ENCODE measurements around the gene TTC28.
A peak's percentile ranks its signal among the peaks of the same experiment; 100 is the strongest.

TTC28 gene

DNA sequence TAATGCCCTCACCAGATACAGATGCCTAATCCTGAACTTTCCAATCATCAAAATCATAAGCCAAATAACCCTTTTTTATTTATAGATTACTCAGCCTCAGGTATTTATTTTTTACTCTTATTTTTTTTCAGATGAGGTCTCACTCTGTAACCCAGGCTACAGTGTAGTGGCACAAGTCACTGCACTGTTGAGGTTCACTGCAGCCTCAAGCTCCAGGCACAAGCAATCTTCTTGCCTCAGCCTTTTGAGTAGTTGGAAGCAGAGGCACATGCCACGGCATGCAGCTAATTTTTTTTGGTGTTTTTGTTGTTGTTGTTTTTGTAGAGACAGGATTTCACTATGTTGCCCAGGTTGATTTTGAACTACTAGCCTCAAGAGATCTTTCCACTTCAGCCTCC, 49.5 kb downstream of the TTC28 start:
- WGBS = no CpG with 5 or more reads among the region's 1 CpG

DNA sequence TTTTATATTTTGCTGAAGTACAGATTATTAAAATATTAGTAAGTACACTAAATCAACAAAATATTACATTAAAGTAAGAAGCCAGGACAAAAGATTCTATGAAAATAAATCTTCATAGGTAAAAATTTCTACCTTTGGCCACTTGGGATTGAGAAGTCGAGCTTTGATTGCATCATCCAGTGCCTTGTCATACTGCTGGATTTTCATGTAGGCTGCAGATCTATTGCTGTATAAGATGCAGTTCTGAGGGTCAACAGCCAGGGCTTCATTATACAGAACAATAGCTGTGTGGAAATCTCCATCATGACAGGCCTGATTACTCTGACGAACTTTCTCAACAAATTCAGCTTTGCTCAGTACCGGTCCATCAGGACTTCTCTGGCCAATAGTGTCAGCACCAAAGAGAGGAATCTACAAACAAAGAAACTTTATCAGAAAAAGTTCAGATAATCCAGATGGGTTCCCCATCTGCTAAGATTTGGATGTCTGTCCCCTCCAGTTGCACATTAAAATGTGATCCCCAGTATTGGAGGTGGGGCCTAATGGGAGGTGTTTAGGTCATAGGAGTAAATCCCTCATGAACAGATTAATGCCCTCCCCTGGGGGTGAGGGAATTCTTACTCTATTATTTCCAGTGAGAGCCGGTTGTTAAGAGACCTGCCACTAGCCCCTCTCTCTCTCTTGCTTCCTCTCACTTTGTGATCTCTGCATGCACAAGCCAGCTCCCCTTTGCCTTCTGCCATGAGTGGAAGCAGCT, 50.0 kb downstream of the TTC28 start:
- DNase-seq = no peak

More for the DNA sequence above, 49.5 kb downstream of the TTC28 start:
- H3K79me1 ChIP-seq (replicated peaks; ENCODE audit: low read length, poor library complexity, severe bottlenecking) = peaks cover 11% of the 10 kb centered on the region
- no peak for DNase-seq
- H2BK12ac ChIP-seq (ENCODE audit: low read length in 2 of 2) = no peak overlapping the region
- H2BK120ac ChIP-seq (ENCODE audit: low read depth, low read length) = no peak overlapping the region
- peaks cover 0 to 4% of the 10 kb centered on the region in 2 experiments for H3K36me3 ChIP-seq (ENCODE audit: control insufficient read depth in 1 of 2, insufficient read depth in 2 of 2, low read depth in 1 of 2, low read length in 2 of 2)
- H3K4ac ChIP-seq (ENCODE audit: low read depth in 1 of 2, low read length in 2 of 2) = no peak overlapping the region
- no peak overlapping the region for H2BK15ac ChIP-seq (ENCODE audit: low read depth, poor library complexity, severe bottlenecking)
- H3K27me3 ChIP-seq (ENCODE audit: control insufficient read depth in 1 of 2, insufficient read depth in 1 of 2, low read length in 2 of 2) = no peaks in the 10 kb centered on the region
- no peak overlapping the region for H3K27ac ChIP-seq (ENCODE audit: low read length, poor library complexity, severe bottlenecking)
- H3K9ac ChIP-seq (ENCODE audit: low read length) = no peak overlapping the region
- H3K23ac ChIP-seq (ENCODE audit: low read length in 2 of 2) = no peak overlapping the region
- no peak overlapping the region for H2AFZ ChIP-seq (ENCODE audit: low read depth, low read length)
- H4K91ac ChIP-seq (ENCODE audit: low read length) = no peak overlapping the region
- no peak overlapping the region for H3K14ac ChIP-seq (ENCODE audit: low read length in 2 of 2)
- no peak overlapping the region for H2AK5ac ChIP-seq (ENCODE audit: low read length, severe bottlenecking)
- no peak overlapping the region for H3K4me3 ChIP-seq (ENCODE audit: insufficient read depth in 1 of 2, low read depth in 1 of 2, low read length in 2 of 2)
- H4K8ac ChIP-seq (ENCODE audit: low read length) = no peak overlapping the region
- H3K18ac ChIP-seq (ENCODE audit: low read depth in 1 of 2, low read length in 2 of 2) = no peak overlapping the region
- no peaks in the 10 kb centered on the region for H3K4me1 ChIP-seq (ENCODE audit: control insufficient read depth, insufficient read depth, low read depth, low read length)
- H3K9me3 ChIP-seq (ENCODE audit: control insufficient read depth, low read length) = no peaks in the 10 kb centered on the region
- no peak overlapping the region for H2BK5ac ChIP-seq (ENCODE audit: low read depth, low read length, poor library complexity, severe bottlenecking)
- H3K4me2 ChIP-seq (ENCODE audit: low read length, poor library complexity, severe bottlenecking) = no peak overlapping the region

DNA sequence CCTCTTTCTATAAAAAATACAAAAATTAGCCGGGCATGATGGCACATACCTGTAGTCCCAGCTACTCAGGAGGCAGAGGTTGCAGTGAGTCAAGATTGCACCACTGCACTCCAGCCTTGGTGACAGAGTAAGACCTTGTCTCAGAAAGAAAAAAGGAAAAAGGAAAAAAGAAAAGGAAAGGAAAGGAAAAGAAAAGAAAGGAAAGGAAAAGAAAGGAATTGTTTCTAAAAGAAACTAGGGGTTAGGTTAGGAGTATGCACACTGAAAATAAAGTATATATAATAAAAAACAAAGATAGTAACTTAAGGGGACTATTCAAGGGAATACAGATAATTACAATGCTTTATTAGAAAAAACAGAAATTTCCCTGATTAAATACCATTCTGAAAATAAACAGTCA, 50.9 kb downstream of the TTC28 start:
- Histone ChIP-seq H3K36me3 (ENCODE audit: control insufficient read depth in 1 of 2, insufficient read depth in 2 of 2, low read depth in 1 of 2, low read length in 2 of 2) (peaks cover 0 to 4% of the 10 kb centered on the region in 2 experiments), H4K8ac (ENCODE audit: low read length) (no peak overlapping the region), H3K27me3 (ENCODE audit: control insufficient read depth in 1 of 2, insufficient read depth in 1 of 2, low read length in 2 of 2) (no peaks in the 10 kb centered on the region), H3K18ac (ENCODE audit: low read depth in 1 of 2, low read length in 2 of 2) (no peak overlapping the region), H3K14ac (ENCODE audit: low read length in 2 of 2) (no peak overlapping the region), H3K4ac (ENCODE audit: low read depth in 1 of 2, low read length in 2 of 2) (no peak overlapping the region), H2AK5ac (ENCODE audit: low read length, severe bottlenecking) (no peak overlapping the region), H3K23ac (ENCODE audit: low read length in 2 of 2) (no peak overlapping the region), H2AFZ (ENCODE audit: low read depth, low read length) (no peak overlapping the region), H2BK120ac (ENCODE audit: low read depth, low read length) (no peak overlapping the region), H3K4me2 (ENCODE audit: low read length, poor library complexity, severe bottlenecking) (no peak overlapping the region), H2BK12ac (ENCODE audit: low read length in 2 of 2) (no peak overlapping the region), H3K9me3 (ENCODE audit: control insufficient read depth, low read length) (no peaks in the 10 kb centered on the region), H3K4me1 (ENCODE audit: control insufficient read depth, insufficient read depth, low read depth, low read length) (no peaks in the 10 kb centered on the region), H4K91ac (ENCODE audit: low read length) (no peak overlapping the region), H3K9ac (ENCODE audit: low read length) (no peak overlapping the region), H3K27ac (ENCODE audit: low read length, poor library complexity, severe bottlenecking) (no peak overlapping the region), H2BK5ac (ENCODE audit: low read depth, low read length, poor library complexity, severe bottlenecking) (no peak overlapping the region), H2BK15ac (ENCODE audit: low read depth, poor library complexity, severe bottlenecking) (no peak overlapping the region), H3K79me1 (replicated peaks; ENCODE audit: low read length, poor library complexity, severe bottlenecking) (peaks cover 11% of the 10 kb centered on the region), H3K4me3 (ENCODE audit: insufficient read depth in 1 of 2, low read depth in 1 of 2, low read length in 2 of 2) (no peak overlapping the region)
- WGBS = 100% methylated on average over 1 of the region's 1 CpG
- no peak for DNase-seq

More for the DNA sequence above, 50.0 kb downstream of the TTC28 start:
- Histone ChIP-seq H2BK120ac (ENCODE audit: low read depth, low read length) (peak overlapping the region; percentile 27), H2BK15ac (ENCODE audit: low read depth, poor library complexity, severe bottlenecking) (no peak overlapping the region), H3K27me3 (ENCODE audit: control insufficient read depth in 1 of 2, insufficient read depth in 1 of 2, low read length in 2 of 2) (no peaks in the 10 kb centered on the region), H4K91ac (ENCODE audit: low read length) (no peak overlapping the region), H3K36me3 (ENCODE audit: control insufficient read depth in 1 of 2, insufficient read depth in 2 of 2, low read depth in 1 of 2, low read length in 2 of 2) (peaks cover 0 to 4% of the 10 kb centered on the region in 2 experiments), H3K27ac (ENCODE audit: low read length, poor library complexity, severe bottlenecking) (no peak overlapping the region), H3K79me1 (replicated peaks; ENCODE audit: low read length, poor library complexity, severe bottlenecking) (peaks cover 11% of the 10 kb centered on the region), H3K4me3 (ENCODE audit: insufficient read depth in 1 of 2, low read depth in 1 of 2, low read length in 2 of 2) (no peak overlapping the region), H4K8ac (ENCODE audit: low read length) (no peak overlapping the region), H3K18ac (ENCODE audit: low read depth in 1 of 2, low read length in 2 of 2) (no peak overlapping the region), H2AFZ (ENCODE audit: low read depth, low read length) (no peak overlapping the region), H3K4me2 (ENCODE audit: low read length, poor library complexity, severe bottlenecking) (no peak overlapping the region), H3K9me3 (ENCODE audit: control insufficient read depth, low read length) (no peaks in the 10 kb centered on the region), H2BK5ac (ENCODE audit: low read depth, low read length, poor library complexity, severe bottlenecking) (no peak overlapping the region), H3K4ac (ENCODE audit: low read depth in 1 of 2, low read length in 2 of 2) (no peak overlapping the region), H3K14ac (ENCODE audit: low read length in 2 of 2) (no peak overlapping the region), H2AK5ac (ENCODE audit: low read length, severe bottlenecking) (no peak overlapping the region), H3K4me1 (ENCODE audit: control insufficient read depth, insufficient read depth, low read depth, low read length) (no peaks in the 10 kb centered on the region), H3K9ac (ENCODE audit: low read length) (no peak overlapping the region), H2BK12ac (ENCODE audit: low read length in 2 of 2) (no peak overlapping the region), H3K23ac (ENCODE audit: low read length in 2 of 2) (no peak overlapping the region)
- WGBS = 88% methylated on average over 4 of the region's 4 CpGs

DNA sequence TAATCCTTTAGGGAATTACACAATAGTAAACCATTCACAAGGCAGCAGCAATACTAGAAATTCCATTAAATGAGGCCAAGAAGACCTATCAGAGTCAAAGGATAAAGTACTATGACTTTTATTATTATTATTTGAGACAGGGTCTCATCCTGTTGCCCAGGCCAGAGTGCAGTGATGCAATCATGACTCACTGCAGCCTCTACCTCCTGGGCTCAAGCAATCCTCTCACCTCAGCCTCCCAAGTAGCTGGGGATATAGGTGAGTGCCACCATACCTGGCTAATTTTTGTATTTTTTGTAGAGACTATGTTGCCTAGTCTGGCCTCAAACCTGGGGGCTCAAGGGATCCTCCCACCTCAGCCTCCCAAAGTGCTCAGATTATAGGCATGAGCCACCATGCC, 51.8 kb downstream of the TTC28 start:
- H3K9ac ChIP-seq (ENCODE audit: low read length) = no peak overlapping the region
- H3K18ac ChIP-seq (ENCODE audit: low read depth in 1 of 2, low read length in 2 of 2) = no peak overlapping the region
- H3K14ac ChIP-seq (ENCODE audit: low read length in 2 of 2) = no peak overlapping the region
- H3K27ac ChIP-seq (ENCODE audit: low read length, poor library complexity, severe bottlenecking) = no peak overlapping the region
- H3K4me3 ChIP-seq (ENCODE audit: insufficient read depth in 1 of 2, low read depth in 1 of 2, low read length in 2 of 2) = no peak overlapping the region
- H3K4ac ChIP-seq (ENCODE audit: low read depth in 1 of 2, low read length in 2 of 2) = no peak overlapping the region
- no peak overlapping the region for H4K91ac ChIP-seq (ENCODE audit: low read length)
- H3K23ac ChIP-seq (ENCODE audit: low read length in 2 of 2) = no peak overlapping the region
- no peak overlapping the region for H2AFZ ChIP-seq (ENCODE audit: low read depth, low read length)
- H2BK120ac ChIP-seq (ENCODE audit: low read depth, low read length) = no peak overlapping the region
- no peak overlapping the region for H2BK12ac ChIP-seq (ENCODE audit: low read length in 2 of 2)
- peaks cover 0 to 4% of the 10 kb centered on the region in 2 experiments for H3K36me3 ChIP-seq (ENCODE audit: control insufficient read depth in 1 of 2, insufficient read depth in 2 of 2, low read depth in 1 of 2, low read length in 2 of 2)
- no peaks in the 10 kb centered on the region for H3K9me3 ChIP-seq (ENCODE audit: control insufficient read depth, low read length)
- no peak overlapping the region for H4K8ac ChIP-seq (ENCODE audit: low read length)
- no peak overlapping the region for H2BK5ac ChIP-seq (ENCODE audit: low read depth, low read length, poor library complexity, severe bottlenecking)
- no peak for DNase-seq
- no peak overlapping the region for H2AK5ac ChIP-seq (ENCODE audit: low read length, severe bottlenecking)
- H3K27me3 ChIP-seq (ENCODE audit: control insufficient read depth in 1 of 2, insufficient read depth in 1 of 2, low read length in 2 of 2) = no peaks in the 10 kb centered on the region
- peaks cover 9% of the 10 kb centered on the region for H3K79me1 ChIP-seq (replicated peaks; ENCODE audit: low read length, poor library complexity, severe bottlenecking)
- H2BK15ac ChIP-seq (ENCODE audit: low read depth, poor library complexity, severe bottlenecking) = no peak overlapping the region
- H3K4me1 ChIP-seq (ENCODE audit: control insufficient read depth, insufficient read depth, low read depth, low read length) = no peaks in the 10 kb centered on the region
- no peak overlapping the region for H3K4me2 ChIP-seq (ENCODE audit: low read length, poor library complexity, severe bottlenecking)
